ENCODE measurements around the gene ARF3.

- TF ChIP-seq, protein P1, sequence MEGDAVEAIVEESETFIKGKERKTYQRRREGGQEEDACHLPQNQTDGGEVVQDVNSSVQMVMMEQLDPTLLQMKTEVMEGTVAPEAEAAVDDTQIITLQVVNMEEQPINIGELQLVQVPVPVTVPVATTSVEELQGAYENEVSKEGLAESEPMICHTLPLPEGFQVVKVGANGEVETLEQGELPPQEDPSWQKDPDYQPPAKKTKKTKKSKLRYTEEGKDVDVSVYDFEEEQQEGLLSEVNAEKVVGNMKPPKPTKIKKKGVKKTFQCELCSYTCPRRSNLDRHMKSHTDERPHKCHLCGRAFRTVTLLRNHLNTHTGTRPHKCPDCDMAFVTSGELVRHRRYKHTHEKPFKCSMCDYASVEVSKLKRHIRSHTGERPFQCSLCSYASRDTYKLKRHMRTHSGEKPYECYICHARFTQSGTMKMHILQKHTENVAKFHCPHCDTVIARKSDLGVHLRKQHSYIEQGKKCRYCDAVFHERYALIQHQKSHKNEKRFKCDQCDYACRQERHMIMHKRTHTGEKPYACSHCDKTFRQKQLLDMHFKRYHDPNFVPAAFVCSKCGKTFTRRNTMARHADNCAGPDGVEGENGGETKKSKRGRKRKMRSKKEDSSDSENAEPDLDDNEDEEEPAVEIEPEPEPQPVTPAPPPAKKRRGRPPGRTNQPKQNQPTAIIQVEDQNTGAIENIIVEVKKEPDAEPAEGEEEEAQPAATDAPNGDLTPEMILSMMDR (IDR thresholded peaks at IDR 0.05; ENCODE audit: low read depth, low read length): no peak
- no peak for TF ChIP-seq EZH2phosphoT487 (IDR thresholded peaks at IDR 0.05; ENCODE audit: low read depth)
These were observed 50.0 kb downstream of the ARF3 start for GRCh38 chr12:48907245-48907644.

Measured in OCI-LY3 (cell line).